GM12801 (cell line): ENCODE measurements around the gene GPRC5A.

Source experiments
- CTCF ChIP-seq: IDR thresholded peaks from one replicate; pipeline ENCODE4 v1.5.1; 2011; ENCODE audit warnings: control low read depth; ENCODE audit not compliant: insufficient read length; ENCODE audit errors: extremely low read depth

The GPRC5A gene

DNA sequence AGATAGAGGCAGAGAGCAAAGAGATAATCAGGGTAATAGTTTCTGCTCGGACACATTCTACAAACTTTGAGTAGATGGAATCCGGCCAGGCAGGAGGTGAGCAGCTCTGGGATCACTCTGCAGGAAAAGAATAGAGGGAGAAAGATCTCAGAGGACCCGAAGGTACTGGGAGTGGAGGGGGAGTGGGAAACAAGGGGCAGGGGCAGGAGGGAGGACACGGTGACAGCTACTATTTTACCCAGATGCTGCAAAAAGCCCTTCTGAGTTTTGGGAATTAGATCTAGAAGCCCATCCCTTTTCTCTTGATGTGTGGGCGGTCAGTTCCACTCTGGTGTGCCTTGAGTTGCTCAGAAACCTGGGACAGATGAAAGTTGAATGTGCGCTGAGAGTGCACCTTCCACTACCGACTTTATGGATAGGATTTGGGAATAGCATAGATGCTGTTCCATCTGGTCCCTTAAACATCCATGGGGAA is 556 bp downstream of the GPRC5A start:
- TF ChIP-seq CTCF, result no peak

- no peak for TF ChIP-seq CTCF
Measured at GRCh38 chr12:12892681-12893141, 1.3 kb downstream of the GPRC5A start.

DNA sequence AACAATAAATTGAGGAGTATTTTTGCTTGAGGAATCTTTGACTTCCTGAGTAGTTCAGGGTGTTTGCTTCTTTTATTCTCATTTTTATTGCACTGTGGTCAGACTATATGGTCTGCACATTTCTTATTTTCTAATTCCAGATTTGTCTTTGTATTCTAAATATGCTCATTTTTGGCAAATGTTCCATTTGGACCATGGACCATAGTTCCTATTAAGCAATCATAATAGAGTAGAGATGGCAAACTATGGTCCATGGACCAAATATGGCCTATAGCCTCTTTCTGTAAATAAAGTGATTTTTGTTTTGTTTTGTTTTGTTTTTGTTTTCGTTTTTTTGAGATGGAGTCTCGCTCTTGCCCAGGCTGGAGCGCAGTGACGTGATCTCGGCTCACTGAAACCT is 2.1 kb downstream of the GPRC5A start:
- no peak for TF ChIP-seq CTCF

- TF ChIP-seq CTCF, result no peak
Measured at GRCh38 chr12:12896260-12896659, 4.9 kb downstream of the GPRC5A start.

GRCh38 chr12:12897302-12897701 is 5.9 kb downstream of the GPRC5A start:
- TF ChIP-seq CTCF, result no peak

DNA sequence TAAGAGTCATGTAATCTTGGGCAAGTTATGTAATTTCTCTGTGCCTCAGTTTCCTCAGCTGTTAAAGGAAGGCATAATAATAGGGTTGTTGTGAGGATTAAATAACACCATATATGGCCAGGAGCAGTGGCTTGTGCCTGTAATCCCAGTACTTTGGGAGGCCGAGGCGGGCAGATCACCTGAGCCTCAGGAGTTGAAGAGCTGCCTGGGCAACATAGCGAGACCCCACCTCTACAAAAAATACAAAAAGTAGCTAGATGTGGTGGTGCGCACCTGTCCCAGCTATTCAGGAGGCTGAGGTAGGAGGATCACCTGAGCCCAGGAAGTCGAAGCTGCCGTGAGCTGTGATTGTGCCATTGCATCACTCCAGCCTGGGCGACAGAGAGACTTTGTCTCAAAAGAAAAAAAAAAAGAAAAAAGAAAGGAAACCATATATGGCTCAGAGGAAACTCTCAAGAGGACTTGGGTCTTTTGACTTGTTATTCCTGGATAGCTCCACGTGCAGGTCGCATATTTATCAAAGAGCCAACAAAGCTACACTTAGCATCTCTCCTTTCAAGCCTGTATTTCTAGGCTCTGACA is 6.9 kb downstream of the GPRC5A start:
- no peak for TF ChIP-seq CTCF

GRCh38 chr12:12898911-12899511 is 7.6 kb downstream of the GPRC5A start:
- TF ChIP-seq CTCF, result no peak
